ENCODE data around the gene MYO3A.
"Not testable (repeated sequence)": the region's sequence is repeated elsewhere in the genome, so short reads cannot be mapped to it uniquely, and the experiment has no call there.

Gene MYO3A

DNA sequence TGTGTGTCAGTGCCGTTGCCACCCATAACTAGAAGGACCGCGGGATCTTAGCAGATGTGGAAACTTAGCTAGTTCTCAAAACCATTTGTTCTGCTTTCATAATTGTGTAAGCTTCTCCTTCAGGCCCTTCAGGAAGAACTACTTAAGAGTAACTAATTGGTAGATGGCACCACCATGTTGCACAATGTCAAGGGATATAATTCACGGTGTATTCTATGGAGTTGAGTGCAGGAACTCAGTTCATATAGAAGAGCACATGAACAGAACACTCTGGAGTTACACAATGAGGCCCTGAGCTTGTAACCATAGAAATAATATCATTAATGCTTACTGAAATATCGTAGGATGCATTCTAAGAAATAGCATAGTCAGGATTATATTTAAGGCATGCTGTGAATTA is 156.0 kb downstream of the MYO3A start:
- DNase-seq = no peak

DNA sequence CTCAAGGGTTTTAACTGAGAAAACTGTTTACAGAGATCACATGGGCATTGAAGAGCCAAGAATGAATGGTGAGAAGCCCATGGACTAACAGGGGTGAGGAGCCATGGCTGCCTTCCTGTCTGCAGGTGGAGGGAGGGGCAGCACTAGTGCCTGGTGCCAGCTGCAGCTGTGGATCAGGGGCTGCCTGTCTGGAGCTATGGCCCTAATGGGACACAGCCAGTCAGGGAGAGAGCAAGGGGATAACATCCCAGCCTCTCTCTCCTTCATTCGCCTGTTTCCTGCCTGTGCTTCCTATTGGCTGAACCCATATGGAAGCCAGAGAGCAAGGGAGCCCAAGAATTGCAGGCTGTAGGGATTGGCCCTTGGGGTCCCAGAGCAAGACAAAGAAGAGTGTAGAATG is 156.7 kb downstream of the MYO3A start:
- no peak for DNase-seq

GRCh38 chr10:26093229-26093628 is 159.2 kb downstream of the MYO3A start:
- no peak for DNase-seq

GRCh38 chr10:26095781-26096180 is 161.8 kb downstream of the MYO3A start:
- no peak for DNase-seq

DNA sequence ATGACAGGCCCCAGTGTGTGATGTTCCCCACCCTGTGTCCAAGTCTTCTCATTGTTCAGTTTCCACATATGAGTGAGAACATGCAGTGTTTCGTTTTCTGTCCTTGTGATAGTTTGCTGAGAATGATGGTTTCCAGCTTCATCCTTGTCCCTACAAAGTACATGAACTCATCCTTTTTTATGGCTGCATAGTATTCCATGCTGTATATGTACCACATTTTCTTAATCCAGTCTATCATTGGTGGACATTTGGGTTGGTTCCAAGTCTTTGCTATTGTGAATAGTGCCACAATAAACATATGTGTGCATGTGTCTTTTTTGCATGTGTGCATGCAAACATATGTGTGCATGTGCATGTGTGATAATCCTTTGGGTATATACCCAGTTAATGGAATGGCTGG is 163.5 kb downstream of the MYO3A start:
- not testable (repeated sequence) for DNase-seq

- no peak for DNase-seq
These were observed 178.5 kb downstream of the MYO3A start for GRCh38 chr10:26112532-26112931.

DNA sequence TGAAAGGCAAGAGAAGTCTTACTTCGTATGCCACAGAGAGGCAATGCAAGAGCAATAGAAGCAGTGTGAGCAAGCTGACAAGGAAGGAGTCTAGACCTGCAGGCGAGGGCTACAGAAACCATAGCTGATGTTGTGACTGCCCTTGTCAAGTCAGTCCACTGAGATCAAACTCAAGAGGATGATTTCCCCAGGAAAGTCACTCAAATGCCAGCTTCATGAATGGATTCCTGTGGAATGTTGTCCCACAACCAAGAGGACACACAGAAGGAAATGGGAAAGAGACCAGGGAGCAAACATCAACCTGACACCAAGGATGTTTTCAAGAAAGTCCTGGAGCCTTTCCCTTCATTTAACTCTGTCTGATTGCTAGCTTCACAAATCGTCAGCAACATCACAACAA is 204.6 kb downstream of the MYO3A start:
- no peak for DNase-seq

GRCh38 chr10:26156019-26156418 is 222.0 kb downstream of the MYO3A start:
- DNase-seq = no peak

DNA sequence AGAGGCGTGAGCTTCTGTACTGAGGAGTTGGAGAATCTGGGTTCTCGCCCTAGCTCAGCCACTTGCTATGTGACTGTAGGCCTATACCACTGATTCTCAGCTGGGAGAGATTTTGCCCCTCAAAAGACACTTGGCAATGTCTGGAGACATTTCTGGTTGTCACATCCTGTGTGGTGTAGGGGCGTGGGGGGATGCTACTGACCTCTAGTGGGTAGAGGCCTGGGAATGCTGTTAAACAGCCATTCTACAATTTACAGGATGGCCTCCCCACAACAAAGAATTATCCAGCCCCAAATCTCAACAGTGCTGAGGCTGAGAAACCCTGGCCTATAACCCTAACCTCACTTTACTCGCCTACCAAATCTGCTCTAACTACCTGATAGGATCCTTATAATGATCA is 223.7 kb downstream of the MYO3A start:
- DNase-seq = no peak

GRCh38 chr10:26169466-26169865 is 235.4 kb downstream of the MYO3A start:
- no peak for DNase-seq

DNA sequence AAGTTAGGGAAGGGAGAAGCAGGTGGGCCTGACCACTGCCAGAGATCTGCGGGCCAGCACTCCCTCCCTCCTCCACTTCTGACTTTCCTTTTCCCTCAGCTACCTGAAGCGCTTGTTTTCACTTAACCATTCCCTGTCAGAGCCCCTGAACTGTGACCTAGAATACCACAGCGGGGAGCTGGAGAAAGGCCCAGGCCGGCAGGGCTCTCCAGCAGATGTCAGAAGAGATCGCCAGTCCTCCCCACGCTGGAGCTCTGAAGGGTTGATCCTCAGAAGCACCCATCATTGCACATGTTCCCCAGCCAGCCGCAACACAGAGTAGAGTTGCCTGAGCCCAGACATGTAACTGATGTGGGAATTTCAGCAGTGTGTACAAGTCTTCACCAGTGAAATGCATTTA is 238.1 kb downstream of the MYO3A start:
- no peak for DNase-seq

DNA sequence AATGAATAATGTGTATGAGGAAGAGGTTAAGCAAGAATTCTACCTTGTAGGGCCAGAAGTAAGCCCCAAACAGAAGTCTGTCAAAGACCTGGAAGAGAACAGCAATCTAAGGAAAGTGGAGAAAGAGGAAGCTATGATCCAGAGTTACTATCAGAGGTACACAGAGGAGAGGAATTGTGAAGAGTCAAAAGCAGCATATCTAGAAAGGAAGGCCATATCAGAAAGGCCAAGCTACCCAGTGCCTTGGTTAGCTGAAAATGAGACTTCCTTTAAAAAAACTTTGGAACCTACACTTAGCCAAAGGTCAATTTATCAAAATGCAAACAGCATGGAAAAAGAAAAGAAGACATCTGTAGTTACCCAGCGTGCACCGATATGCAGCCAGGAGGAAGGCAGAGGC is 239.8 kb downstream of the MYO3A start:
- no peak for DNase-seq

- DNase-seq = no peak
These were observed 243.3 kb downstream of the MYO3A start for GRCh38 chr10:26177341-26177740.

- no peak for DNase-seq
These were observed 260.2 kb downstream of the MYO3A start for GRCh38 chr10:26194275-26194674.

- DNase-seq = no peak
These were observed 263.2 kb downstream of the MYO3A start for GRCh38 chr10:26197248-26197647.

GRCh38 chr10:26198119-26198518 is 264.1 kb downstream of the MYO3A start:
- no peak for DNase-seq

GRCh38 chr10:26199841-26200240 is 265.8 kb downstream of the MYO3A start:
- DNase-seq = no peak

GRCh38 chr10:26205223-26205622 is 271.2 kb downstream of the MYO3A start:
- DNase-seq = no peak

DNA sequence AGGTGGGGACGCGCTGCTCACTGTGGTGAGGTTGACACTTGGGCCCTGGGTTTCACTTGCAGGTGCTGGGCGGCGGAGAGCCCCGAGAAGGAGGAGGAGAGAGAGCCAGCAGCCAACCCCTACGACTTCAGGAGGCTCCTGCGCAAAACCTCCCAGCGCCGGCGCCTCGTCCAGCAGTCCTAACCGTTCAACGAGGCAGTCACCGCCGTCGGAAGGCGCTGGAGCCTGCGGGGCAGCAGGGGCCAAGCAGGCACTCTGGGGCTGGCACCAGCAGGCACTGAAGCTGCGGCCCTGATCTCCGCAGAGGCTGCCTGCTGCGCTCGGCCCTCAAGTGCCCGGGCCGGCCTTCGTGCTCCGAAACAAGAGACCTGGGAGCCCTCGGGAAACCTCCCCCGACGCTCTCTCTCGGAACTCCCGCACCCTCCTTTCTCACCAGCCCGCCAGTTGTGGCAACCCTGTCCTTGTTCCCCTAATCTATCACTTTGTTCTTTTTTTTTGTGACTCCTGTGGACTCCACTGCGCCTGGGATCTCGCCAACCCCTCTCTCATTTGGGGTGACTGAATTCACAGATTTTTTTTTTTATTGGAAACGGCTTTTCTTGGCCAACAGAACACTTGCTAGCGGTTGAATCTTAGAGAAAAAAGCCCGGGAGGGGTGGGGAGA is 277.9 kb downstream of the MYO3A start:
- no peak for DNase-seq

DNA sequence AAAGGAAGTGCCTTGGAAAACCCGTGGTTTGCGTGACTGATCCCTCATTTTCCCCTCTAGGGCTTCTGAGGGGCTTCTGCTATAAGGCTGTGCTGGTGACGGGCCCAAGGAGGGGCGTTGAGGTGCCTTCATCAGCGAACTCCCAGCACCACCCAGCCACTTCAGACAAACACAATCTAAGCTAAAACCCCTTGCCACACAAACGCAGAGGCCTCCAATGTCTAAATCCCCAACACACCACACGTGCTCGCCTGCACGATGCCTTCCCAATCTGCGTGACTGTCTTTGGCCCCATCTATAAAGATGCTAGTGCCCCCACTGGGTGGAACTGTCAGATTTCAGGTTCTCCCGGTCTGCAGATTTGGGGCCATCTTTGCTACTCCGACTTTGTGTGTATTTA is 278.5 kb downstream of the MYO3A start:
- no peak for DNase-seq

- no peak for DNase-seq
These were observed 279.2 kb downstream of the MYO3A start for GRCh38 chr10:26213157-26213800.

GRCh38 chr10:26214004-26214403 is 280.0 kb downstream of the MYO3A start:
- no peak for DNase-seq

GRCh38 chr10:26214551-26215395 is 280.7 kb downstream of the MYO3A start:
- DNase-seq = no peak

GRCh38 chr10:26215396-26215934 is 281.4 kb downstream of the MYO3A start:
- DNase-seq = no peak

Measured in stimulated activated CD4-positive, alpha-beta T cell treated with anti-CD3 and anti-CD28 coated beads, Interleukin-2, amount 100 ng/mL, for 24 hours (primary cell).